GM21717 (cell line): ENCODE results near the gene B4GALT5.

Source experiments
- ATAC-seq: cut with Tn5 transposase; IDR thresholded peaks from one replicate; pipeline ENCODE4 v1.9.1; 2021; ENCODE audit warnings: mild to moderate bottlenecking, moderate library complexity; ENCODE audit not compliant: unreplicated experiment

The B4GALT5 gene

DNA sequence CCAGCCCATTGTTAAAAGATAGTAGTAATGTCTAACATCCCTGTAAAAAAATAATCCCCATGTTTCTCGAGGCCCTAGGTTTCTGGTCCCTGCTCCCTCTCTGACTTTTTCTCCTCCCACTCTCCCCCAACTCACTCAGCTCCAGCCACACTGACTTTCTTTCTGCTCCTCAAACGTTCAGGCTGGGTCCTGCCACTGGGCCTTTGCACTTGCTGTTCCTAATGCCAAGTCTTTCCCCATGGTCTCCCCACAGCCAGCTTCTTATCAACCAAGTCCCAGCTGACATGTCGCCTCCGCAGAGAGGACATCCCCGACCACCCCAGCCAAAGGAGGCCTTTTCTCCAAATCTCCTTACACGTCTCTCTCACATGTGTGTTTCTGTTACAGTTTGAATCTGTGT is 123.9 kb downstream of the B4GALT5 start:
- no peak for ATAC-seq

DNA sequence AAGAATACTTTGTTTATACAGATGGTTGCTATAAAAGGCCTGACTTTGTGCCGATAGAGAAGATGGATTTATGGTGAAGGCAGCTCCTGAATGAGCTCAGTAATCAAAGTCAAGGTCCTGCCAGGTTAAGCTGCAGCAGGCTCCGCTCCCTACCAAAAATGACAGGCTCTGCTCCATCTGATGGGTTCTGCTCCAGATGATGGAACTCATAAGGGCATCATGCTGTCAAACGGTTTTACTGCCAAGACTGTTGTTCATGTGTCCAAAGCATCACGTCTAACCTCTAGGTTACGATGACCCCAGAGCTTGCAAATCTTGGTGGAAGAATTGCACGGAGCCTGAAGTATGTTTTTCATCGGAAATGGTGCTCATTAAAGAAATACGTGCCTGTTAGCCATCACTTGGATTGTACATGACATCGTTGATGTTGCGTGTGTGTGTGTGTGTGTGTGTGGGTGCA is 126.5 kb downstream of the B4GALT5 start:
- no peak for ATAC-seq

DNA sequence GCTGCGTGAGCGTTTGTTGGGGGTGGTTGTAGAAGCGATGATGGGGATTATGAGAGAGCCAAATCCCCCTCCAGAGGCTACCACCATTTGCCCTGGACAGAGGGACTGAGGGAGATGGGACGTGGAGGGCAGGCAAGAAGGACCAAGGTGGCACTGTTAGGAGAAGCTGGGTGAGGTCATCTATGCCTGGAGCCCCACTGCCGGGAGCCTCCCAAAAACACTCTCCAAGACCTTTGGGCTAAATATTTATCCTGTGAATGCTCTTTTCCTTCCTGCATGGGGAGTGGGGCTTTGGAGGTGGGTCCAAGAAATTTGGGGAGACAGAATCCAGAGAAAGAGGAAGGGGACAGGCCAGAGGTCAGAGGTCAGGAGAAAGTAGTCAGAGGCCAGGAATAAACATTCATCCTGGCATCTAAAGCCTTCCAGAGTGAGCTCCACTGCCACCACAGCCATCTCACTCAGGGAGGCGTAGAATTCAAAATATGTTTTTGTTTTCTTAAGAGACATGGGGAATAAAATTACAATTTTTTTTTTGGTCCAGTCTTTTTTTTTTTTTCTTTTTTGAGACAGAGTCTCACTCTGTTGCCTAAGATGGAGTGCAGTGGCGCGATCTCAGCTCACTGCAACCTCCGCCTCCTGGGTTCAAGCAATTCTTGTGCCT is 128.0 kb downstream of the B4GALT5 start:
- no peak for ATAC-seq

GRCh38 chr20:49584418-49585382 is 129.0 kb downstream of the B4GALT5 start:
- no peak for ATAC-seq

DNA sequence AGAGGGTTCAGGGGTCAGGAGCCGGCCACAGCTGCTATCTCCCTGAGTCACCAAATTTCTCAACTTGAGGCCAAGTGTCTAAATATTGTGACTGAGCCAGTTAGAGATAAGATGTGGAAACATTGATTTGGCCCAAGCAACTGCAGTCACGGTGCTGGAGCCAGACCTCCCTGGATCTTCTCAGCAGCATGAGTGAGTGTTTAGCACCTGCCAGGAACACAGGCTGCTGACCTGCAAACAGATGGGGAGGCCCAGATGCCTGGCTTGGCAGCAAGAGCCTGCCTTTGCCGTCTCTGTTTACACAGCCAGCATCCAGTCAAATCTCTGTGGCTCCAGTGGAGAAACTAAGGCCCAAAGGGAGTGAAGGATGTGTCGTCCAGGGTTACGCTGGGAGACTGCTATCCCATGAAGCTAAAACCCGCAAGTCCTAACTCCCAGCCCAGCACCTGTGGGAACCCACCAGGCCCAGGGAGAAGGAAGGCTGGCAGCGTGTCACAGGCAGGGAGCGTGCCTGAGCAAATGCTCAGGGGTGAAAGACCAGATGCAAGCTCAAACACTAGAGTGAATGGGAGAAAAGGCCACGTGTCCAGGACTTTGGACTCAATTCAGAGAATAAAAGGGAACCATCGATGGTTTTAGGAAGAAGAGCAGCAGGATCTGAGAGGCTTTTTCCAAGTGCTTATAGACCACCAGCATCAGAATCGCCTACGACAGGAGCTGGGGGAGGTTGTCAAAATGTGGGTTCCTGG is 129.8 kb downstream of the B4GALT5 start:
- no peak for ATAC-seq

DNA sequence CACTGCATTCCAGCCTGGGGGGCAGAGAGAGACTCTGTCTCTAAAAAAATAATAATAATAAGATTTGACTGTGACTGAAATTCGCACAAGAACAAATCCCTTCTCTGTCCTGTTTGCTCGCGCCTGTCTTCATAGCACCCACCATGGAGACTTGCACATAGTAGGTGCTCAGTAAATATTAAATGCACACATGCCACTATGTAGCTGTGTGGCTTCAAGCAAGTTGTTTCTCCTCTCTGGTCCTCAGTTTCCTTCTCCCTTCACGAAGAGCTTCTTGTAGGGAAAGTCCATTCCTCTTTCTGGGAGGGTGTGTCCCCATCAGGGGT is 130.4 kb downstream of the B4GALT5 start:
- no peak for ATAC-seq
